NCI-H1436 treated with DMSO at 0.1 percent for 48 hours (cell line): ENCODE results near the gene WDFY4.

Source experiments
- DNase-seq: peaks from one replicate; lab custom pipeline; 2025; lab: John Stamatoyannopoulos, UW

Gene WDFY4

GRCh38 chr10:48983648-48984351, 299.1 kb downstream of the WDFY4 start:
- no peak for DNase-seq

GRCh38 chr10:48985621-48986158, 301.0 kb downstream of the WDFY4 start:
- DNase-seq: no peak

- no peak for DNase-seq
Measured at GRCh38 chr10:48990226-48990625, 305.6 kb downstream of the WDFY4 start.

DNA sequence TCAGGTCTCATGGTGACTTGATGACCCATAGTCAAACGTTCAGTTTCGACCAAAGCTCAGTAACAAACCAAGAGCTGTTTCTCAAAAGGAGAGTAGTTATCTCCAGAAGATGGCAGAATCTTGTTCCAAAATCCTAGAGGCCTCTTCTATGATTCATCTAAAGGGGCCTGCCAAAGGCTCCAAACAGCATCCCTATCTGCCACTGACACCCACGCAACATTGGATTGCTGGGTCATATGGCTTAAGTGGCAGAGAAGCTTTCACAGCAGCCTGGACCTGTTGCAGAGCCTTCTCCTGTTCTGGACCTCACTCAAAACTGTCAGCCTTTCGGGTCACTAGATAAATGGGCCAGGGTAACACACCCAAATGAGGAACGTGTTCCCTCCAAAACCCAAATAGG, 309.0 kb downstream of the WDFY4 start:
- no peak for DNase-seq

- no peak for DNase-seq
Measured at GRCh38 chr10:48996329-48996728, 311.7 kb downstream of the WDFY4 start.

DNA sequence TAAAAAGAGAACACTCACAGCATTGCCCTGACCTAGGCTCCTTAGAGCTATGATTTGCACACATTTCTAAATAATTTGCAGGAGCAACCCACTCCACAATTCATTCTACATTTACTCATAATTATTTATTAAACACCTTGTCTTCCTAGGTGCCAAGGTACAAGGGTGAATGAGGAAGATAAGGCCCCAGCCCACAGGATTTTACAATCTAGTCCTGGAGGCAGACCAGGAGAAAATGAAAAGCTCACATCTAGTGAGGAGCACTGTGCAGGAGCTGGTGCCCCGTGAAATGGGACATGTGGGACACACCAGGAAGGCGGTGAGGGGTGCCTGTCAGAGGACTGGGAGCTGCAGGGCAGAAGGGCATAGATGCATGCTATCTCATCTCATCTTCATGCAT, 314.7 kb downstream of the WDFY4 start:
- DNase-seq: no peak

DNA sequence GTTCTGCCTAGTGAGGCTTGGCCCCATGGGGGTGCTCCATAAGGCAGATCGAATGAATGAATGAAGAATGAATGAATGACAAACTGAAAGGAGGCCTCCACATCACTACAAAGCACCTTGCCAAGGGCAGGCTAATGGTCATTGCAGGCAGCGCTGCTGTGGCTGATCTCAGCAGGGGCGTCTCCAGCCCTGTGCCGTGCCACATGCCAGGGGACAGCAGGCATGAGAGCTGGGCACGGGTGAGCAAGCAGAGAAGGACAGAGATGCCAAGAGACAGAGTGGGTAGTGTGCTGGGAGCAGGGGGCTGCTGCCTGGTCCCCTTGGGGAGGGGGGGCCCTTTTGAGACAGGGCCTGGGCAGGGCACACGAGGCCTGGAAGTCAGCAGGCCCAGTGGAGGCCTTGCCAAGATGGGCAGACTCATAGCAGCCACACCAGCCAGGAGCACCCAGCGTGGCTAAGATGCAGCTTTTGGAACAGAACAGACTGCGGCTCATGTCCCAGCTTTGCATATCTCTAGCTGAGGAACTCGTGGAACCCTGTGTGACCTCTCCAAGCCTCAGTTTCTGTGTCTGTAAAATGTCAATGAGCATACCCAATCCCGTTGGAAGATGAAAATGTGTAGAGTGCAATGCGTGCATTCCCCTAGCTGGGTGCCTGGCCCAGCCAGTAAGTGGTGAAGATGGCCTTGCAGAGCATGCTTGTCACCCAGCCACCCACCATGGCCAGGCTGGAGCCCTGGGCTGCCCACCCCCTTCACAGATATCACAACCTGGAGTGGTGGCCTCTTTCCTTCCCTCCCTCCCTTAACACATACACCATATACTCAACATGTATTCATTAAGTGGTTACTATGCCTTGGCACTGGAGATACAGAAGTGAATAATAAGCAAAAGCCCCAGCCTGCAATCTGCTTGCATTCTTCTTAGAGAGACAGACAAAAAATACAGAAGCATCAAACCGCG, 316.0 kb downstream of the WDFY4 start:
- no peak for DNase-seq

DNA sequence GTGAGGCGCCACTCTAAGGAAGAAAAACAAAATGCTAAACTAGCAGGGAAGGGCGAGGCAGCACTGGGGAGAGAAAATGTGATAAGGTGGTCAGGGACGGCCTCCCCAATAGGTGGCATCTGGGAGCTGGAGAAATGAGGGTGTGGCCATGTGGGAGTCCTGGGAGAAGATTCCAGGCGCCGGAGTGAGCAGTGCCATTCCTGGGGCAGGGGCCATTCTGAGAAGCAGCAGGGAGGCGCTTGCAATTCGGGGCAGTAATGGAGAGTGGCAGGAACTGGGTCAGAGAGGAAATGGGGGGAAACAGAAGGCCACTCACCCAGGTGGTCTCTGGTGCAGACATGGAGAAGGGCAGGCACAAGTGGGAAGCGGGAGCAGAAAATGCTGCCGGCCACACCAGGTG, 316.7 kb downstream of the WDFY4 start:
- DNase-seq: no peak

DNA sequence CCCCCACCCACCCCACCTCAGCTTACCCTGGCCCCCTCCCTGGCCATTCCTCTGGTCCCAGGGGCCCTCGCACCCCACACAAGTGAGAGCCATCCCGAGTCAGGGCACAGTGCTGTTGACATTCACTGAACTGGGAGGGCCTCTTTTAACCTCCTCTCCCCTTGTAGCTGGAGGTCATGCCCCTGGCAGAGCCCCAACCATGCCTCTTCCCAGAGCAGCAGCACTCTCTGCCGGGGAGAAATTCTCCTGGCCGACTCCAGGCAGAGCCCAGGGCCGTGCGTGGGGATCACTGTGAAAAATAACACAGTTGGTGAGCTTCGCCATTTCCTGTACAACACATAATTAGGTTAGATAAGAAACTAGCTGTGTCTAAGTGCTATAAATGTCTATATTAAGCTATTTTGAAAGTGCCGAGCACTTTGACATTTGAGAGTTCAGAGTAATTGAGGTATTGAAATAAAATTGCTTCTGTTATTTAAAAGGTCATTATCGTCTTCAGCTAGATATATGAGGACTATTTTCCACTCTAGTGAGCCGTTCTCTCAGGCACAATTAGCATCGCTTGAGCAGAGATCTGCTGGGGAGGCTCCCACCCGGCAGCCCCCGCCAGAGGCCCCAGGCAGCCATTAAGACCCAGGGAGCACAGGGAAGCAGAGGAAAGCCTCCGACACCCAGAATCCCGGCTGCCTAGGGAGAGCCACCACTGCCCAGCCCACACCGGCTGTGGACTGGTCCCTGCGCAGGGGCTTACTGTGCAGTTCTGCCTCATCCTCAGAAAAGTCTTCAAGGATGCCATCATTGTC, 317.4 kb downstream of the WDFY4 start:
- peak; percentile 51 for DNase-seq

- DNase-seq: no peak
Measured at GRCh38 chr10:49005270-49005669, 320.6 kb downstream of the WDFY4 start.

- no peak for DNase-seq
Measured at GRCh38 chr10:49007129-49007528, 322.5 kb downstream of the WDFY4 start.

GRCh38 chr10:49008091-49008490, 323.4 kb downstream of the WDFY4 start:
- DNase-seq: no peak

- no peak for DNase-seq
Measured at GRCh38 chr10:49008505-49009198, 324.0 kb downstream of the WDFY4 start.

GRCh38 chr10:49009199-49009979, 324.7 kb downstream of the WDFY4 start:
- no peak for DNase-seq

DNA sequence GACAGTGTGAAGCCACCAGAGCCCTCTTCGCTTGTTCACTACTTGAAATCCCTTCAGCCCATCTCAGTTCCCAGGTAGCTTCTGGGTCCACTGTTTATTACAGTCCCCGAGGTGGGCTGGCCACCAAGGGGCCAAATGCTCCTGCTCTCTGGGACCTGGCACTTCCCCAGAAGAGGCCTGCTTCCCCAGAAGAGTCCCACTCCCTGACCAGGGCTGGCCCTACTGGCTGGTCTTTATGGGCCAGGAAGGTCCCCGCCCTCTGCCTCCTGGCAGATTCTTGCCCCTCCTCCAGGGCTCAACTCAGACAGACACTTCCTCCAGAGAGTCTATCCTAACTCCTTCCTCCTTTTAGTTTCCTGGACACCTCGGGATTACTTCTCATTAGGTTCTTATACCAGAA, 325.6 kb downstream of the WDFY4 start:
- DNase-seq: no peak

DNA sequence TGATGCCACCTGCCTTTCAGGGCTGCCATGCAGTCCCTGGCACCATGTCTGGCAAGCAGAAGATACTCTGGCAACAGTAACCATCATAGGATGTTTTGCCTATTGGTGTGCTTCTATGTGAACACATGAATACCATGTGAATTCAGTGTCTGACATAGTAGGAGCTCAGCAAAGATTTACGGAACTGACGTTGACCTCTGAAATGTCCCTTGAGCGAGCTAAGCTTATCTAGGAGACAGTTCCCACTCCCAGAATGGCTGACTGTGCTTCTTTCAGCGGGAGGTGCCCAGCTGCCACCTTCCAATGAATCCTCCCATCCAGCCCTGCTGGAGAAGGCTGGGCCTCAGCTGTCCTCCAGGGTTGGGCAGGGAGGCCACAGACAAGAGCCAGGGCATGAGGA, 326.2 kb downstream of the WDFY4 start:
- DNase-seq: no peak

- DNase-seq: no peak
Measured at GRCh38 chr10:49011756-49012155, 327.1 kb downstream of the WDFY4 start.

GRCh38 chr10:49012603-49013002, 327.9 kb downstream of the WDFY4 start:
- no peak for DNase-seq

DNA sequence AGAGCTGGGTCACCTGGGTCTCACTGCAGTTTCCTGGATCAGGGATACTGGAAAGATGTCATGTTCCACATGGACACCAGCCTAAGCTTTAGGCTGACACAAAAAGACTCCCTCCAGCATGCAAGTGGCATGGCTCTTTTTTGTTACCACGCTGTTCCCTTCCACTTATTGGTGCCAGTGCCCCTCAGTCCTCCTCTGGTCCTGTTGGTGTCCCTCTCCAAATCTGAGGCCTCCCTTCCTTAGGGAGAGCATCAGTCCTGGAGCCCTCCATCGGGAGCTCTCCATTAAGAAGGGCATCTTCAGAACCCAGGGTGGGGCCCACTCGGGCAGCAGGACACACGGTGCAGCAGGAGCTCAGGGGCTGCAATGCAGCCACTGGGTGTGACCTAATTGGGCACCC, 331.0 kb downstream of the WDFY4 start:
- no peak for DNase-seq

- no peak for DNase-seq
Measured at GRCh38 chr10:49021685-49022084, 337.0 kb downstream of the WDFY4 start.

- no peak for DNase-seq
Measured at GRCh38 chr10:49023071-49023470, 338.4 kb downstream of the WDFY4 start.
